Retinal pigment epithelial cell (primary cell): Measurements from ENCODE around the gene SCN3A.

Experiments
- DNase-seq: peaks from one replicate; pipeline ENCODE4 v3.0.0-alpha.2; 2010; ENCODE audit warnings: low read depth
- H3K4me3 ChIP-seq: 2 replicates; pipeline ENCODE4 v1.5.1; 2011; ENCODE audit warnings: mild to moderate bottlenecking, low read length, control low read depth, moderate library complexity
- TF ChIP-seq, protein P1 (sequence below): conservative IDR thresholded peaks from 2 replicates; pipeline ENCODE4 v1.5.1; 2011; ENCODE audit warnings: low read depth, low read length, control low read depth, inconsistent platforms

The SCN3A gene

DNA sequence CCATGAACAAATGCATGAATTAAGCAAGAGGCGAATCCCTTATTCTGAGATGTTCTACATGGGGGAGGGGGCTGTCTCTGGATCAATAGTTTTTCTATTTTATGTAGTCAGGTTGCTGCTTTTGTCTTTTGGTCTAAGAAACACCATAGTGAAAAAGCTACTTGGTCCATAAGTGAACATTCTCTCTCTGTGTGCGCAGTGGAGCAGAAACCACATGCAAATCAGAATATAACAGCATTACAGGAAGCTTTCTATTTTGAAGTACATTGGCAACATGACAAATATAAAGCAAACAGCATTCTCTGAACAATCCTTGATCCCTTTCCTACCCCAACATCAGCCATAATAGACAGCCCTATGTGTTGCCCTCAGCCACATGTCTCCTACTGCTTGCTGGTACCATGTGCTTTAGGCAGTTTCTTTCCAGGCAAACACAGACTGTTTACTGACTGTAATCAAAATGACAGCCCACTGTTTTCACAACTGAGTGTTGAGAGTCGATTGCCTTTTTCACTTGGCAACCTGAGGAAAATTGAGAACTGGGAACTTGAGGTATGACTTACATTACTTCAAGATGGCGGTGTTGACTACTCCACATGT is 10.6 kb downstream of the SCN3A start:
- TF ChIP-seq, protein P1, sequence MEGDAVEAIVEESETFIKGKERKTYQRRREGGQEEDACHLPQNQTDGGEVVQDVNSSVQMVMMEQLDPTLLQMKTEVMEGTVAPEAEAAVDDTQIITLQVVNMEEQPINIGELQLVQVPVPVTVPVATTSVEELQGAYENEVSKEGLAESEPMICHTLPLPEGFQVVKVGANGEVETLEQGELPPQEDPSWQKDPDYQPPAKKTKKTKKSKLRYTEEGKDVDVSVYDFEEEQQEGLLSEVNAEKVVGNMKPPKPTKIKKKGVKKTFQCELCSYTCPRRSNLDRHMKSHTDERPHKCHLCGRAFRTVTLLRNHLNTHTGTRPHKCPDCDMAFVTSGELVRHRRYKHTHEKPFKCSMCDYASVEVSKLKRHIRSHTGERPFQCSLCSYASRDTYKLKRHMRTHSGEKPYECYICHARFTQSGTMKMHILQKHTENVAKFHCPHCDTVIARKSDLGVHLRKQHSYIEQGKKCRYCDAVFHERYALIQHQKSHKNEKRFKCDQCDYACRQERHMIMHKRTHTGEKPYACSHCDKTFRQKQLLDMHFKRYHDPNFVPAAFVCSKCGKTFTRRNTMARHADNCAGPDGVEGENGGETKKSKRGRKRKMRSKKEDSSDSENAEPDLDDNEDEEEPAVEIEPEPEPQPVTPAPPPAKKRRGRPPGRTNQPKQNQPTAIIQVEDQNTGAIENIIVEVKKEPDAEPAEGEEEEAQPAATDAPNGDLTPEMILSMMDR: no peak
- H3K4me3 ChIP-seq: no peak overlapping the region
- DNase-seq: no peak

DNA sequence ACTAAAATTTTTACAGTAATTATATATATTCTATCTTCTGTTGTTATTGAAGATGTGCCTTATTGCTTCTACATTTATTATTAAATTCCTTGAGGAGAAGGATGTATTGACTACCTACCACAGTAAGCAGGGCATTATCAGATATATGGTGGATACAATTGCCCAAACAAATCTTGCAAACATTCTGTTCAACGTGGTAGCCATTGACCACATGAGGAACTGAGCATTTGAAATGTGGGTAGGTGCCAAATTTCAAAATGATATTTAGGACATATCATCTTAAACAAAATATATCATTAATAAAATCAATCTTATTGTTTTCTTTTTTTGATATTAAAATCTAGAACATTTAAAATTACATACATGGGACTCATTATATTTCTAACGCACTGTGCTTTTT is 11.1 kb downstream of the SCN3A start:
- no peak overlapping the region for H3K4me3 ChIP-seq
- no peak for DNase-seq
- TF ChIP-seq, protein P1: no peak

DNA sequence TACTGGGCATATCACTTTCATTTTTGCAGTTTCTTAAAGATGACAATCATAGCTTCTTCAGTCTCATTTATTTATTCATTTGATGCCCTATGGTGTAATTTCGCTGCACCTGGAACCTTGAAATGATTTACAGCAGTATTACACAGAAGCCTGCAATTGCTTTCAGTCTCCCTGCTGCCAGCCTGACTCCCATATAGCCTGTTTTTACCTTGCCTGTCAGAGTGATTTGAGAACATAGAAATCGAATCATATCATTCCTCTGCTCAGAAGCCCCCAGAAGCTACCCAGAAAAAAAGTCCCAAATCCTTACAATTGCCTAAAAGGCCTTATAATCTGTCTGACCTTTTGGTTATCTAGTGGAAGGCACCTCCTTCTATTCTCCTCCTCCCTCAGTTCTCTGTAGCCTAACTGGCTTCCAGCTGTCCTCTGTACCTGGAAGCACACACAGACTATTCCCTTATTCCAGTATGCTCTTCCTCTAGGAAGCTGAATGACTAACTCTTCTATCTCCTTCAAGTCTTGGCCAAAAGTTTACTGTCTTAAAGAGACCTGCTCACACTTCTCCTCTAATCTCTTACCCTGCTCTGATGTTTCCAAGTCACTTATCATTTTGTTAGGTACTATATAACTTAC is 12.6 kb downstream of the SCN3A start:
- TF ChIP-seq, protein P1: no peak
- no peak overlapping the region for H3K4me3 ChIP-seq
- DNase-seq: no peak

DNA sequence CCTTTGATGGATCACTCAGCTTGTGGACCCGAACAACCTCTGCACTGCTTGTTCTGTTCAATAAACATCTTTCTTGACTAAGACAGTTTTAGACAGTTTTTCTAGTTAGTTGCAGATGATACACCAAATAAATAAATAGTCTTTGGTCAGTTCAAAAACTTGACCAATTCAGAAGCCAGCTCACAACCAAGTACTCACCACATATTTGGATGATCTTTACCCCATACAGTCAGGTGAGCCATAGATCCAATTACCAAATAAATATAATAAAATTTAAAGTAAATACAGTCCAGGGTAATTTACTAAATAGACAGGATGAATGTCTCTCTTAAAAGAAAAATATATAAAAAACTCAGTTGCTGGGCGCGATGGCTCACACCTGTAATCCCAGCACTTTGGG is 18.2 kb downstream of the SCN3A start:
- no peak overlapping the region for H3K4me3 ChIP-seq
- TF ChIP-seq, protein P1: no peak
- no peak for DNase-seq

DNA sequence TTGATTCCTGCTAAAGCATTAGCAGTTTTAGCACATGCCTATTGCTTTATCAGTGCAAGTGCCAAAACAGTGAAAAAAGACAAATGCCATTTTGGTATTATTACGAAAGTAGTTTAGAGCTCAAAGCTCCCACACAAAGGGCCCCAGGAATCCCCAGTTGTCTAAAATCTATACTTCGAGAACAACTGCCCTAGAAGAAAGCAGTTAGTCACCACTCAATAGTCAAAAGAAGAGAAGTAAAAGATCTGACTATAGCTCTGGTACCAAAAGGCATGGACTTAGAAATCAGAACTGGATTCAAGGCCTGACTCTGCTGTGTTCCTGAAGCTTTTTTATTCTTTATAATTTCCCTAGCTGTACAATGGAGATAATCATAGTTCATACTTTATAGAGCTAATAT is 21.8 kb downstream of the SCN3A start:
- no peak for DNase-seq
- no peak overlapping the region for H3K4me3 ChIP-seq
- TF ChIP-seq, protein P1: no peak

DNA sequence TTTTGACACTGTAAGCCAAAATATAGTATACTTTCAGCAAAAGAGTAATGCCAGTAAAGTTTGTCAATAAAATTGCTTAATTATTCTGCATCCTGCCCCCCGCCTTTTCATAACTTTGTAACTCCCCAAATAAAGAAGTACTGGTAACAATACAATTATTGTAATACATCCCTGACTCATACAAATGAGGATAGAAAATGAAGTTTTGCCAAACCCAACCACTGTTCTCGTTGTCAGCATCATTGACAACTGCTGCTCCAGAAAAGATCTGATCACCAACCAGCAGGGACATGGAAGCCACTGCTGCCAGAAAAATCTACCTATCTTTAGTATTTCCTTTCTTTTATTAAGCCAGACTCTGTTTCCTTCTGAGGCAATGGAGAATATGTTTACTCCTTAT is 27.1 kb downstream of the SCN3A start:
- TF ChIP-seq, protein P1: no peak
- no peak overlapping the region for H3K4me3 ChIP-seq
- DNase-seq: no peak

DNA sequence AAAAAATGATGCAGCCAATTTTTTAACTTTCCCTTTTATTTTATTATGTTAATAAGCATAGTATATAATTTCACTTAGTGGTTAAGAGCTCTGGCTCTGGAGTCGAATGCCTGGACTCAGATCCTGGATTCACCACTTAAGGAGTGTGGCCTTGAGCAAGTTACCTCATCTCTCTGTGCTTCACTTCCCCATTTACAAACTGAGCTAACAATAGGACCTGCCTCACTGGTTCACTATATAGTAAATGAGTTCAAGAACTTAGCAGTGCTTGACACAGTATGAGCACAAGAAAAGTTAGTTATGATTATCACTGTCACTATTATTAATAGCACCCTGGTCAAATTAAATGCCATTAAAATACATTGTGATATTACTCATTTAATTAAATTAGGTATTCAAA is 30.6 kb downstream of the SCN3A start:
- TF ChIP-seq, protein P1: no peak
- no peak overlapping the region for H3K4me3 ChIP-seq
- no peak for DNase-seq
